HCT116 (cell line): Measurements from ENCODE around the gene NTNG2.

ENCODE experiments used
- CTCF ChIP-seq, 3 experiments: fragments of 200-600 bp in 1 of 3; sonication (generic) in 1 of 3; IDR thresholded peaks in 2 of 3; conservative IDR thresholded peaks in 1 of 3; 2 replicates each; pipeline ENCODE4 v1.5.1; 2012 to 2017; ENCODE audit warnings: low read depth in 2 of 3, low read length in 2 of 3, antibody characterized with exemption in 1 of 3, borderline replicate concordance in 1 of 3, control low read depth in 1 of 3, mild to moderate bottlenecking in 1 of 3, mixed read lengths in 1 of 3, mixed run types in 1 of 3, moderate library complexity in 1 of 3; ENCODE audit not compliant: insufficient read depth in 1 of 3
- POLR2A ChIP-seq: IDR thresholded peaks from 2 replicates; pipeline ENCODE4 v1.7.0; 2011; ENCODE audit warnings: borderline replicate concordance; ENCODE audit not compliant: insufficient read depth, insufficient read length; ENCODE audit errors: extremely low read depth
- RAD21 ChIP-seq: IDR thresholded peaks from 2 replicates; pipeline ENCODE4 v1.6.1; 2012; ENCODE audit warnings: low read depth, mild to moderate bottlenecking

DNA sequence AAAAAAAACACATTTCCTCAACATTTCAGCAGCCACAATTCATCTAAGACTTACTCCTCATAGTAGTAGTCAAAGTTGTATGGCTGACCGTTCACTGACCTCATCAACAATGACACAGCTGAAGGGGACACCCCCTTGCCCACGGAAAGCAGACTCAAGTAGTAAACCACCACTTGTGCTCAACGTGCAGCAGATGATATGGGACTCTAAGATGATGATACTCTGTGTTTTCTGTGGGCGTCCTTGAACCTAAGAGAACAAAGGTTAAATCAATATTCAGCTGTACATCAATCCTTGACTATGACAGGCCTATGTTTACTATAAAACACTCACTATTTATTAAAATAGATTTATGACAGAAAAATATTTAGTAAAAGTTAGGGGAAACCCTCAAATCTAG, 121.3 kb downstream of the NTNG2 start:
- TF ChIP-seq RAD21 (no peak), POLR2A (no peak), CTCF (IDR thresholded peaks at IDR 0.05 in 2 of 3, conservative IDR thresholded peaks at IDR 0.05 in 1 of 3; ENCODE audit: borderline replicate concordance in 1 of 3, insufficient read depth in 1 of 3, low read depth in 2 of 3, low read length in 2 of 3) (no peak)
